ENCODE results near the gene WFDC2. TPM values are rescaled to one million over a fixed set of nuclear protein-coding genes. Genes with fewer than 3 reads are reported as not detected.
"Not testable (repeated sequence)": the region's sequence is repeated elsewhere in the genome, so short reads cannot be mapped to it uniquely, and the experiment has no call there.

WFDC2 gene
- total RNA-seq, 1 donor from 2014 or later: not detected

- peak; percentile 56 to 66 for DNase-seq (ENCODE audit: low read depth in 2 of 2)
These were observed 19.3 kb upstream of the WFDC2 start for GRCh38 chr20:45450097-45450818.

GRCh38 chr20:45452238-45452637 is 17.3 kb upstream of the WFDC2 start:
- no peak for DNase-seq (ENCODE audit: low read depth in 2 of 2)

- no peak for DNase-seq (ENCODE audit: low read depth in 2 of 2)
These were observed 16.5 kb upstream of the WFDC2 start for GRCh38 chr20:45452772-45453691.

GRCh38 chr20:45456632-45457031 is 12.9 kb upstream of the WFDC2 start:
- DNase-seq (ENCODE audit: low read depth in 2 of 2): peak; percentile 30 to 39

- no peak for DNase-seq (ENCODE audit: low read depth in 2 of 2)
These were observed 9.9 kb upstream of the WFDC2 start for GRCh38 chr20:45459606-45460005.

GRCh38 chr20:45461225-45461624 is 8.3 kb upstream of the WFDC2 start:
- no peak for DNase-seq (ENCODE audit: low read depth in 2 of 2)

- DNase-seq (ENCODE audit: low read depth in 2 of 2): no peak
These were observed 6.6 kb upstream of the WFDC2 start for GRCh38 chr20:45462711-45463509.

GRCh38 chr20:45463709-45464108 is 5.8 kb upstream of the WFDC2 start:
- DNase-seq (ENCODE audit: low read depth in 2 of 2): no peak

- no peak for DNase-seq (ENCODE audit: low read depth in 2 of 2)
These were observed 3.9 kb upstream of the WFDC2 start for GRCh38 chr20:45465491-45466266.

GRCh38 chr20:45467172-45467571 is 2.4 kb upstream of the WFDC2 start:
- no peak for DNase-seq (ENCODE audit: low read depth in 2 of 2)

GRCh38 chr20:45467861-45468260 is 1.7 kb upstream of the WFDC2 start:
- no peak for DNase-seq (ENCODE audit: low read depth in 2 of 2)

GRCh38 chr20:45470262-45470931 is 844 bp downstream of the WFDC2 start:
- DNase-seq (ENCODE audit: low read depth in 2 of 2): peak; percentile 8 to 9

- DNase-seq (ENCODE audit: low read depth in 2 of 2): no peak
These were observed 1.4 kb downstream of the WFDC2 start for GRCh38 chr20:45470937-45471336.

- not testable (repeated sequence) for DNase-seq (ENCODE audit: low read depth in 2 of 2)
These were observed 2.7 kb downstream of the WFDC2 start for GRCh38 chr20:45472286-45472685.

- DNase-seq (ENCODE audit: low read depth in 2 of 2): not testable (repeated sequence)
These were observed 8.1 kb downstream of the WFDC2 start for GRCh38 chr20:45477530-45478148.

- no peak for DNase-seq (ENCODE audit: low read depth in 2 of 2)
These were observed 10.3 kb downstream of the WFDC2 start for GRCh38 chr20:45479822-45480221.

GRCh38 chr20:45484676-45485075 is 15.1 kb downstream of the WFDC2 start:
- DNase-seq (ENCODE audit: low read depth in 2 of 2): no peak

GRCh38 chr20:45485388-45485787 is 15.8 kb downstream of the WFDC2 start:
- DNase-seq (ENCODE audit: low read depth in 2 of 2): no peak

GRCh38 chr20:45487231-45487635 is 17.7 kb downstream of the WFDC2 start:
- DNase-seq (ENCODE audit: low read depth in 2 of 2): no peak

GRCh38 chr20:45489083-45489531 is 19.6 kb downstream of the WFDC2 start:
- DNase-seq (ENCODE audit: low read depth in 2 of 2): peak in 1 of 2 donors; percentile 3
